Activated effector memory CD4-positive, alpha-beta T cell treated with Interleukin-2 at 50 U/mL for 16 hours (primary cell): ENCODE data around the gene SCAMP4.
A peak's percentile ranks its signal among the peaks of the same experiment; 100 is the strongest.

ENCODE experiments used
- DNase-seq: peaks from one replicate; pipeline ENCODE4 v3.0.0-alpha.2; 2020

The SCAMP4 gene, protein sequence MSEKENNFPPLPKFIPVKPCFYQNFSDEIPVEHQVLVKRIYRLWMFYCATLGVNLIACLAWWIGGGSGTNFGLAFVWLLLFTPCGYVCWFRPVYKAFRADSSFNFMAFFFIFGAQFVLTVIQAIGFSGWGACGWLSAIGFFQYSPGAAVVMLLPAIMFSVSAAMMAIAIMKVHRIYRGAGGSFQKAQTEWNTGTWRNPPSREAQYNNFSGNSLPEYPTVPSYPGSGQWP

GRCh38 chr19:1905110-1905862, at the start of gene SCAMP4, which contains the start of gene ADAT3:
SCAMP4 (plus strand) TSS chr19:1905399; CDS start chr19:1915020, 9,621 bp downstream.
ADAT3 (plus strand) TSS chr19:1905399; CDS start chr19:1912048, 6,649 bp downstream.
- peak; percentile 99 for DNase-seq

DNA sequence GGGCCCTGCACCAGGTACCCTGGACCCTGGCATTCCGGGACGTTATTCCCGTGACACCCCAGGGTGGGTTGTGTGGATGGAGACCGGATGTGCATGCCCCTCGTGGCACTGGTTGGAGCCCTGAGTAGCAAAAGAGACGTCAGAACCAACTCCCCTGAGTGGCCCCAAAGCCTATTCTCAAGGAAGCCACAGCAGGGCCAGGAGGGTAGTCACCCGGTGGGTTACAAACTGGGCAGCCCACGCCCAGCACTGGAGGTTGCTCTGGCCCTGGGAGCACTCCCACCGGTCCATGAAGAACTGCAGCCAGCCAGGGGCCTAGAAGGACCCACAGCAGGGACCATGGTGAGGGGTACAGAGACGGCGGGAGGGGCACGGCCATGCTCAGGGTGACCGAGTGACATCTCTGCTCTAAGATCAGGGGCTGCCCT, 49.4 kb upstream of the SCAMP4 start:
- DNase-seq = no peak

DNA sequence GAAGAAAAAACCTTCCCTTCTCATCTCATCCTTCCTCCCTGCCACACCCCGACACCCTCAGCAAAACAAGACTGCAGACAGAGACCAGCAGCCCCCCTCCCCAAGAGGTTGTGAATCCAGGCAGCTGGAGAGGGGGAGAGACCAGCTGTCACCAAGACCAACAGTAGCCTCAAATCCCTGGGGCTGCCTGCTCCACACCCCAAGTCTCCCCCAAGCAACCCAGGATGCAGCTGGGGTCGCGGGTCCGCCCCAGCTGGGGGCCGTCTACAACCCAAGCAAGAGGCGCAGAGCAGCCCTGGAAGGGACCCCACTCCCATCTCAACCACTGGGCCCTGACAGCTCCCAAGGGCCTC, 48.9 kb upstream of the SCAMP4 start:
- no peak for DNase-seq

GRCh38 chr19:1856698-1857603, 48.2 kb upstream of the SCAMP4 start:
- DNase-seq = no peak

- DNase-seq = no peak
Measured at GRCh38 chr19:1857648-1858326, 47.4 kb upstream of the SCAMP4 start.

DNA sequence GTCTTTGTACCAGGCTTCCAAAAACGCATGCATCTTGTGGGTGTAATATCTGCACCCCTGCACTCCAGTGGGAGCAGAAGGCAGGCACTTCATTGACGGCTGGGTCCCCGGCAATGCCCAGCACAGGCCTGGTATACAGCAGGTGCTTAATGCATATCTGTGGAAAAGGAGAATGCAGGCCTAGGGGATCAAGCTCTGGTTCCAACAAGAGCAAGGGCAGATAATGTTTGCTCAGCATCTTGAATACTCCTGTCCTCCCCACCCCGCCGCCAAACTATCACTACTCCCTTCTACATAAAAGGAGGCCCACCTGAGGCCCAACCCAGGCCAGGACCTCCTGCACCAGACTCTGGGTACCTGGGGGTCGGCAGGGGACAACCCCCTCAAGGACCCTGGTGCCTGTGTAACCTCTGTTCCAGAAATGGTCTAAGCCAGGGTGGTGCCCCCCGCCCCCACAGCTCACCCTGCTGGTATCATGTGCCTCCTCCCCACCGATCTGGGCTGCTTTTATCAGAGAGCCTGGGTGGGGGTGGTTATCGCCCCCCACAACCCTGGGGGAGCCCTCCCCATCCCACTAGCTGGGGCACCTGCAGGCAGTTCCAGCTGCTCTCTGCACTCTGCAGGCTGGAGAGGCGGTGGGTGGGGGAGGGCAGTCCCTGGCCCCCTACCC, 46.7 kb upstream of the SCAMP4 start:
- DNase-seq = no peak

DNA sequence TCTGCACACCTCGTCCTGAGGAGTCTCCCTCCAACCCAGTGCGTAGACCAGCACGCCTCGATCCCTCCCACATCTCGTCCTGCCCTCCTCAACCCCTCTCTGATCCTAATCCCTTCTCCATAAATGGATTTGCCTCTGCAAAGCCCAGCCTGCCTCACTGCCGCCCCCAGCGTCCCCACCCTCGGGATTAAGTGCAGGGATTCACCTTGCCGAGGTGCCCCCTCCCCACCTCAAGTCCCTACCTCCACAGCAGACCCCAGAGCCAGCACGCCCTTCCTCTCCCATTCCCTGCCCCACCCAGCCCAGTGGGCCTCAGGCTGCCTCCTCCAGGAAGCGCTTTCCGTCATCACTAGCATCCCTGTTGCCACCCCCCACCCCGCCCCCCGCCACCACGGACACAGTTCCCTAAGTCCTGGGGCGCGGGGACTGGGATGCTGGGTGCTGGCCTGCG, 45.8 kb upstream of the SCAMP4 start:
- no peak for DNase-seq

GRCh38 chr19:1860042-1860775, 45.0 kb upstream of the SCAMP4 start:
- DNase-seq = no peak

DNA sequence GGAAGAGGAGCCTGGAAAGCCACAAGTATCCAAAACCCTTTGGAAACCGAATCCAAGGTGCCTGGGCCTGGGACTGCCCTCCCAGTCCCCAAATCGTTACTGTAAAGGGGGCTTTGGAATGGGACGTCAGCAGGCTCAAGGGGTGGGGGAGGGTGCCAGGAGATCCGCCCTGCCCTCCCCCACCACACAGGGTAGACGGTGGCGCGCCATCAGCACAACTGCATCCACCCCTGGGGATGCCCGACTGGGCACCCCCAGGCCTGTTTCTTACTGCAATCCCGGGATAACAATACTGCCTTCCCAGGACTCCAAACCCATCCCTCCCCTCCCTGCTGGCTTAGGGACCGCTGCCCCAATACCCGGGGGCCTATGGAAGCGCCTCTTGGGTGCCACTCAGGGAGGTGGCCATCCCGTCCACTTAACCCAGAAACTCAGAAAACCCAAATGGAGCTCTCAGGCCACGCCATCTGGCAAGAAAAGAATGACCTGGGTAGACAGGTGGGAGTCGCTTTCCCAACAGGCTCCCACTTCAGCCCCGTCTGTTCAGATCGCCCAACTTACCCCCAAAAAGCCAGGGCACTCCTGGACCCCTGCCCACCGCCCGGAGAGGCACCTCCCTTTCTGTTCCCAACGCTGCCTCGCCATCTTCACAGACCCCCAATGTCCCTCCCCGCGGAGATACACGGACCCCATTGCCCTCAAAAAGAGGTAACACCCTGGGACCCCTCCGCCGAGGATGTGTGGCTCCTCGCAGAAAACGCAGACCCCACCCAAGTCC, 44.2 kb upstream of the SCAMP4 start:
- no peak for DNase-seq

DNA sequence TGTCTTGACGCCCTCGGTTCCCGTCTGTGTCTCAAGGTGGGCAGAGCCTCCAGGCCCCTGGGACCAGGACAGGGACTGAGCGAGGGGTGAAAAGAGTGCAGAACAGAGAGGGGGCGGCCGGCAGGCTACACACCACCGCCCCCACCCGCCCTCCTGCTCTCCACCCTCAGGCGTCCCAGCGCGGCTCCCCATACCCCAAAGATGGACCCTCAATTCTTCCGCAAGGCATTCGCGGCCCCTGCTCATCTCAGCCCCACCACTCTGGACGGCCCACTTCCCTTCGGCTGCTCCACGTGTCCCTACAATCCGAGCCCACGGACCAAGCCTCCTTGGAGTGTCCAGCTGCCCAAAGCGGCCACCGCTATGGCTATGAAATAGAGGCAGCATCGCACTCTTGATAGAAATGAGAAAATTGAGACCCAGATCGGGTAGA, 43.6 kb upstream of the SCAMP4 start:
- DNase-seq = no peak

DNA sequence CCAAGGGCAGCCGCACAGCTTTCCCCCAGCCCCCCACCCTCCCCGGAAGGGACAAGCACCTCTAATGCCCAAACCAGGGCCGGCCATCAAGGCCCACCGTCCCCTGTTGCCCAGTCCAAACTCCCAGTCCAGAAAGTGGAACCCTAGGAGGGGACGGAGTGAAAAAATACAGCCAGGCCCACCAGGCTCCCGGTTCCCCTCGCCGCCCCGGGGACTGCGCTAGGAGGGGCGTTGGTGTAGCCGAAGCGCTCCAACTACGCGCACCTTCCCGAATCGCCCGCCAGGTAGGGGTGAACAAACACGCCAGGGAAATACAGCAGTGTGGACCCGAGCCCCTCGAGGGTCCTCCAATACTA, 43.2 kb upstream of the SCAMP4 start:
- no peak for DNase-seq

DNA sequence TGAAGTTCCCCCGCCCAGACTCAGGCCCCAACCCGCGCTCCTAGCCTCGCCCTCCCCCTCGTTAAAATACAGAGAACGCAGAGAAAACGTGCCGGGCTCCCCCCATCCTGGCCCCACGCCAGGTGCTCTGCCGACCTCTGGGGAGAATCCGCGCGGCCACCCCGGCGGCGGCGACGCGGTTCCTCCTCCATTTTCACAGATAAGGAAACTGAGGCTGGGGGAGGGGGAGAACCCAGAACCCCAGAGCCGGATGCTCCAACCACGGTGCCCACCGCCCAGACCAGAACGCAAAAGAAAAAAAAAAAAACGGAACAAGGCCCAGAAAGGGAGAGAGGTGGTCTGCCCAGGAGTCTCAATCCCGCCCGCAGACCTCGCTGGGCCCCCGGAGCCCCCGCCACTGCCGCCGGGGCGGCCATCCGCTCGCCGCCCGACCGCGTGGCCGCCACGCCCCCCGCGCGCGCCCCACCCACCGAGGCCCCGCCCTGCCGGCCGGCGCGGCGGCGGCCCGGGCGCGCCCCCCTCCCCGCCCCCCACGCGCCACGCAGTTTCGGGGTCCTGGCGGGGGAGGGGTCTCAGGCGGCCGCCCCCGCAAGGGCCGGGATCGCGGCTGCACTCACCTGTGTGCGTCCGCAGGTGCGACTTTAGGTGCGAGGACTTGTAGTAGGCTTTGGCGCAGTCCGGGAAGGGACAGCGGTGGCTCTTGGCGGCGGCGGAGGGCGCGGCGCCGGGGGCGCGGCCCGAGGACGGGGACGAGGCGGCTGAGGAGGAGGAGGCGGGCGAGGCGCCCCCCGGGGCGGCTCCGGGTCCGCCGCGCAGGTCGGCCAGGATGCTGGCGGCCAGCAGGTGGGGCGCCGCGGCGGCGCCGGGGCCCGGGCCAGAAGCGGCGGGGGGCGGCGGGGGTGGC, 42.5 kb upstream of the SCAMP4 start:
- DNase-seq = peak; percentile 40

GRCh38 chr19:1863328-1863637, 41.9 kb upstream of the SCAMP4 start, which contains the start of gene KLF16:
KLF16 (minus strand) TSS chr19:1863579; CDS start chr19:1863497, 82 bp downstream.
- no peak for DNase-seq

GRCh38 chr19:1863638-1864479, 41.3 kb upstream of the SCAMP4 start:
- DNase-seq = peak; percentile 87

DNA sequence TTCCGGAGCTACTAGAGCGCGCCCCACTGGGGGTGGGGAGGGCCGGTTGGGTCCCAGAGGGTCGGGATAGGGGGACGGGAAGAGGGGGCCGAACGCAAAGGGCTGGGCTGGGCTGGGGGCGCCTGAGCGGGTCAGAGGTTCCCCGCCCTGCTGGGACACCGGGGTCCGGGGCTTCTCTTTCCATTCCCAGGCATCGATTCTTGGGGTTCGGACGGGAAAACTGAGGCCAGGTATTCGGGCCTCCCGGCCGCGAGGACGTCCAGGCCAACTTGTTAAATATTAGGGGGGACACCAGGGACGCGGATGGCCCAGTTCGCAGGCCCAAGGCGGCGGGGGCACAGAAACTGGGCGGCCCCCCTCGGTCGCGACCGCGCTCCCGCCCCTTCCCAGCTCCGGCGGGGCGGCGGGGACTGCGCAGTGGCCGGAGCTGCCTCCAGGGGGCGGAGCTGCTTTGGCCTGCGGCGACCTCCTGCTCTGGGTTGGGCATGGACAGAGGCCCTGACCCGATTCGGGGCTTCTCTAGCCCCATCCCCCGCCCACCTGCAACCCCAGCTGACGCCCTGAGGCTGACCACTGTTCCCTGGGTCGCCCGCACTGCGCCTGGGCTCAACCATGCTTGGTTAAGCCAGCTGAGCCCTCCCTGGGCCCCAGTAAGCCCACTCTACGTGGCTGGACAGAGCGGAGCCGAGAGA, 40.6 kb upstream of the SCAMP4 start:
- peak; percentile 47 for DNase-seq

DNA sequence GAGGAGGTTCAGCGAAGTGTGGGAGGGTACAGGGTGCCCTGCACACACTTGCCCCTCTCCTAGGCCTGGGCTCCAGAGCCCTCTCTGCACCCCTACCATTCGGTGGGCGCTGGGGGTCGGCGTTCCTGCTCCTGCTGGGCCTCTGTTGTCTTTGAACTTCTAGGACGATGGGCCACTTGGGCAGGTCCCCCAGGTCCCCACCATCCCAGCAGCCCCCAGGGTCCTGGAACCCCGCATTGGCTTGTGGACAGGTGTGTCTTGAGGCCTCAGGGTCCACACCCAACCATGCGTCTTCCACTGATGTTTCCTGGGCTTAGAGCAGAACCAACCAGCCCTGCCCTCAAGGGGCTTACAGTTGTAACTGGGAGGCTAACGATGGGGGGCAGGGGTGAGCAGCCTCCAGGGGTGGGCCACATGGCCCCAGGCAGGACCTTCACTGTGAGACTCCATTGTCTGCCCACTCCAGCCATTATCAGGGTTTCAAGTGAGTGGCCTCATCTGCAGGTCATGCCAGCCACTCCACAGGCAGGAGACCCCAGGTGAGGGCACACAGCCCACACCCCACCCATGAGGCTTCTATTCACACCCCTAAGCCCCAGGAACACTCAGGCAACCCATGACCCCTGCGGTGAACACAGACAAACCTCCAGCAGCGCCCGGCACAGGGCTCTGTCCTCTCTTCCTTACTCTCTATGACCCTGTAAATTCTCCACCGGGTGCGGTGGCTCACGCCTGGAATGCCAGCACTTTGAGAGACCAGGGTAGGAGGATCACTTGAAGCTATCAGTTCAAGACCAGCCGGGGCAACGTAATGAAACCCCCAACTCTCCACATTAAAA, 39.8 kb upstream of the SCAMP4 start:
- no peak for DNase-seq
